CD4-positive, alpha-beta T cell treated with Interleukin-1 beta for 1 hour (primary cell): ENCODE measurements around the gene HEATR1.
"Not testable (repeated sequence)": the region's sequence is repeated elsewhere in the genome, so short reads cannot be mapped to it uniquely, and the experiment has no call there.

ENCODE experiments used
- DNase-seq, 2 donors: peaks; one replicate each; pipeline ENCODE4 v3.0.0-alpha.2; 2020 to 2022

Gene HEATR1

GRCh38 chr1:236580404-236580803, 23.9 kb downstream of the HEATR1 start:
- not testable (repeated sequence) for DNase-seq

GRCh38 chr1:236578661-236579060, 25.7 kb downstream of the HEATR1 start:
- no peak for DNase-seq

DNA sequence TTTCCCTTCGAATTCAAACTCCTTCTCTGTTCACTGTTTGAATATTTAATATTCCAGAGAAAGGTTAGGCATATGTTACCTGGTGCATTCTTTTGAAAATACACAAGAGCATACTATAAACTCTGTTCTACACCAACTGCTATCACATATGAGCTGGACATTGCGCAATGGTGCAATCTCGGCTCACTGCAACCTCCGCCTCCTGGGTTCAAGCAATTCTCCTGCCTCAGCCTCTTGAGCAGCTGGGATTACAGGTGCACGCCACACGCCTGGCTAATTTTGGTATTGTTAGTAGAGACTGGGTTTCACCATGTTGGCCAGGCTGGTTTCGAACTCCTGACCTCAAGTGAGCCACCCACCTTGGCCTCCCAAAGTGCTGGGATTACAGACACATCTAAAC, 27.3 kb downstream of the HEATR1 start:
- DNase-seq = not testable (repeated sequence)

GRCh38 chr1:236576004-236576403, 28.3 kb downstream of the HEATR1 start:
- DNase-seq = no peak

- no peak for DNase-seq
Observed at GRCh38 chr1:236575523-236575922, 28.8 kb downstream of the HEATR1 start.

DNA sequence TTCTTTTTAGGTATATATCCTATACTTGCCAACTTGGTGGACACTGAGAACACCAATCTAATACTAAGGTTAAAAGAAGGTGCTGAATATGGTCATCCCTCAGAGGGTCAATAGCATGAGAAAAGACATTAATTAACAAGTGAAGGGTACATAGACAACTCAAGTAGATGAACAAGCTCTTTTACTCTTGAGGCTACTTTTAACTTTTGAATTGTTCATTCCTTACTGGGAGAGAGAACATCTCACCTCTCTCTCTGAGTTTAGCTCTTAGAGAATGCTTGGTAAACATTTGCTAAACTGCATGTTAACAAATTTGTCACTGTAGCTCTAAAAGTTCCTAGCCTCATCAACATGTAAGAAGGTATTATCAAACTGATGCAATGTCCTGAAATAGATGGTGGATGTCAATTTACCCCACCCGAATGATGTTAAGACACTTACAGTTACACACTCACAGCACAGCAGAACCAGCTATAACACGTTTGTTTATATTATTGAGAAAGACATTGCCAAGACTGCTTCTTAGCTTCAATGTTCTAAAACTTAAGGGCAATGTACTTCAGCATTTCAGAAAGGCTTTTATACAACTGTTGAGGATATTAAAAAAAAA, 35.9 kb downstream of the HEATR1 start:
- no peak for DNase-seq

- DNase-seq = no peak
Observed at GRCh38 chr1:236565530-236565929, 38.8 kb downstream of the HEATR1 start.

GRCh38 chr1:236561976-236562375, 42.3 kb downstream of the HEATR1 start:
- DNase-seq = no peak

GRCh38 chr1:236560213-236560771, 44.0 kb downstream of the HEATR1 start:
- DNase-seq = no peak

GRCh38 chr1:236558846-236559245, 45.5 kb downstream of the HEATR1 start:
- no peak for DNase-seq

DNA sequence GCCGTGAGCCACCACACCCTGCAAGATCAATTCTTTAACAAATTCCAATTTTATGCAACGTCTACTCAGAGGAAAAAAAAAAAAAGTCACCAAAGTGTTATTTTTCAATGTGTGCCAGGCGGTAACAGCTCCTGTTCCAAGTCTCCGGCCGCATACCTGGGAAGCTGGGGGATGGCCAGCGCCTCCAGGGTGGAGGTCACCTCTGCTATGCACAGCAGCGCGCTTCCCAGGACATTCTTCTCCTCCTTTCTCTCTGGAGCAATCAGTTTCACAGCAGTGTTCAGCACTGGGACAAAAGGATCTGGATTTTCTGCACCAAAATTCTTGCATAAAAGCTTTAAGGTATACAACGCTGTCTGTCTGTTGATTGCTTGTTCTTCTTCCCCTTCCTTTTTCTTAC, 46.2 kb downstream of the HEATR1 start:
- DNase-seq = no peak

GRCh38 chr1:236556606-236557005, 47.7 kb downstream of the HEATR1 start:
- DNase-seq = no peak

DNA sequence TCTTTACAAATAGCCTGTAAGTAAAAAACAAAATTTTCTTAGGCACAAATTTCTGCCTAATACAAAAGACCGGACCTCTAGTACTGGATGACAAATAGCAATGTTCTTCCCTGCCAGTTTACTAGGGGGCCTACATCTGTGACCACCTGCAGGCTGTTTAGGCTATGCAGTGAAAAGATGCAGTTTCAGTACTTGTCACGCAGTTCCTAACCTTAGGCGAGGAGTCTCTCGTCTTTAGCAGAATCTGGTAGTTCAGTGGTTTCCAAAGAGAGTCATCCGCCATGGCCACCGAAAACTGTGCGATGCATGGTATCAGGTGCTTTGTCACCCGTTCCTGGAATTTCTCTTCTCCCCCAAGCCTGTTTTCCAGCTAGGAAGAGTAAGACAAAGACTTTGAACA, 50.9 kb downstream of the HEATR1 start:
- no peak for DNase-seq

GRCh38 chr1:236552901-236553300, 51.4 kb downstream of the HEATR1 start:
- DNase-seq = no peak

DNA sequence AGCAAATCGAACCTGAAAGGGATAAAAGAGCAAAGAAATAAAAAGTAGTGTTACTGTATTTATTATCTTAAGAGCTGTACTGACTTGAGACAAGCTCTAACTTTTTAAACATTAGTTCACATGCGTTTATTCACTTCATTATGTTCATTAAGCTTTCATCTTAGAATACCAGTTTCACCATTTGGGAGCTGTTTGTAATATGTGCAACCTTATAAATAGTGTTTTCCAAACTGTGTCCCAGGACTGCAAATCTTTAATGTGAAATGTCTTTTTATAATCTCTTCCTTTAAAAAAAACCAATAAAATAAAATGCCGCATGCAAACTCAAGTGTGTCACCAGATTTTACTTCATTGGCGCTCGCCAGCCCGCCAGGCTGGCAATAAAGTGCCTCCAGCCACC, 52.2 kb downstream of the HEATR1 start:
- no peak for DNase-seq

DNA sequence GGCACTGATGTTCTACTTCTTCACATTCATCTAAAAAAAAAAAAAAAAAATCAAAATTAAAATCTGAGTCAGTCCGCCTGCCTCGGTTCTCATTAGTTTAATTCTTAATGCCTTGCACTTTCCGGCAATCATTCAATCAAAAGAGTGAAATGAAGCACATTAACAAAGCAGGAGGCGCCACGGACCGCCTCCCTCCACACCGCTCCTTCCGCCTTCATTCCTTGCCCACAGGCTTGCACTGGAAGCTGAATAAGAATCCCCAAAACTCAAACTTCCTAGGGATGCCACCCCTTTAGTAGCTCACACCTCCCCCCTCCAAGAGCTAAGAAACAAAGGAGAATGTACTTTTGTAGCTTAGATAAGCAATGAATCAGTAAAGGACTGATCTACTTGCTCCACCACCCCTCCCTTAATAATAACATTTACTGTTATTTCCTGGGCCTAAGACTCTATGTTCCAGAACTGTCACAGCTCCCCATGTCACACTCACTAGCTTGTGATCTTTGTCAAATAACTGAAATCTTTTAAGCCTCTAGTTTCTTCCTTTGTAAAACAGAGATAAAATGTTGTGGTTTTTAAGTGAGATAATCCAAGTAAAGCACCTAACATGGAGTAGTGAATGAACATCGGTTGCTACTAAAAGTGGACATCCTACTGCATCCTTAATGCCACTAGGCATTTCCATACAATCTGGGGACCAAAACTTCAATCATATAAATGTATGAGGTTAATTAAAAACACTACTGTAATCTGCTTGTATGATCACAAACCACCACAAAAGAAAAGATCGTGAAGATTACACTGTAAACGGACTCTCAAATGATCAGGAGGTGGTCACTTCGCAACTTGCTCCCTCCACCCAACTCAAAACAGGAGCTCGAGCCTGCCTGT, 53.1 kb downstream of the HEATR1 start:
- no peak for DNase-seq

GRCh38 chr1:236548452-236548851, 55.9 kb downstream of the HEATR1 start:
- no peak for DNase-seq

GRCh38 chr1:236545621-236546169, 58.6 kb downstream of the HEATR1 start:
- peak in 1 of 2 donors; percentile 16 for DNase-seq

DNA sequence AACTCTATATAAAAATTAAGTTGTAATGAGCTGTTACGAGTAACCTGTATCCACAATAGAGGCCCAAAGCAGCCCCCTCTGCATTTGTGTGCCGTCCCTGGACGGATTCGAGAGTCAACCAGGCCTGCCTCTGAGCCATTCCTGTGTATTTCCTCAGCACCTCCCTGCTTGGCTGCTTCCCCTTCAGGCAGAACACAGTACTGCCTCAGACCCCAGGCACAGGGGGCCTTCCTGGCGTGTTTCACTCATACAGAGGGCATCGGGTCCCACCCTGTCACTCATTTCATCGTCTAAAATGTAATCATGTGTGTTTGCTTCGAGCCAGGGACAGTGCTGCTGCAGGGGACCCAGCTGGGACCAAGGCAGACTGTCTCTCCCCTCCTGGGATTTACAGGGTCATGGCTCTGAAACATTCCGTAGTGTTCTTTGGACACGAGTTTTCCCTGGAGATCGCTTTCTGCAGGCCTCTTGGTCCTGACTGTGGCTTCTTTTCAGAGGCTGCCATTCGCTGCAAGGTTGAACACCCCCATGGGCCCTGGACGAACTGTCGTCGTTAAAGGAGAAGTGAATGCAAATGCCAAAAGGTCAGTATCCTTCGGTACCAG, 61.1 kb downstream of the HEATR1 start:
- DNase-seq = no peak

DNA sequence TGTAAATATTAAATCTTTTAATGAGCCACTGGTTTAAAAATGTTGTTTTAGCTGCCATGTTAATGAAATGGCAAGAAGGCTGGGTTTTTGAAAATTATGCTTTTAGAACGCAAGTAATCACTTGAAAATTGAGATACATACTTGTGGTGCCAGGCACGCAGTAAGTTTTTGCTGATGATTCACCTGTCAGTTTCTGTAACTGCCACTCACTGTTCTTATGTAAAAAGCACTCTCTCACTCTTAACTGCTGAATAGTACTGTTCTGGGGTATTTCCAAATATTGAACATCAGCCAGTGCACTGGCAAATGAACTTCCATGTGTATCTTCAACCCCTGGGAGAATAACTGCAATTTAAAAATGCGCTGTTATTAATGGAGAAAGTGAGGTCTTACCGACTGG, 62.6 kb downstream of the HEATR1 start:
- DNase-seq = no peak

- no peak for DNase-seq
Observed at GRCh38 chr1:236540813-236541465, 63.4 kb downstream of the HEATR1 start.

GRCh38 chr1:236536540-236536939, 67.8 kb downstream of the HEATR1 start:
- no peak for DNase-seq

- DNase-seq = no peak
Observed at GRCh38 chr1:236535662-236536161, 68.6 kb downstream of the HEATR1 start.
